GM08714 (cell line): ENCODE data around the gene NEK6.

Experiments
- H3K4me3 ChIP-seq: fragments of 200-500 bp; sonication (Bioruptor generic); 2 replicates; pipeline ENCODE4 v1.5.1; 2014; ENCODE audit warnings: mild to moderate bottlenecking, low read length, inconsistent platforms
- ZNF274 ChIP-seq: IDR thresholded peaks from 2 replicates; pipeline ENCODE4 v1.6.1; 2012; ENCODE audit warnings: mild to moderate bottlenecking, low read depth, low read length

The NEK6 gene

GRCh38 chr9:124398191-124398935, 140.6 kb downstream of the NEK6 start:
- TF ChIP-seq ZNF274: no peak
- no peak overlapping the region for H3K4me3 ChIP-seq

GRCh38 chr9:124399323-124399967, 141.7 kb downstream of the NEK6 start:
- no peak for TF ChIP-seq ZNF274
- no peak overlapping the region for H3K4me3 ChIP-seq

GRCh38 chr9:124399968-124400940, 142.5 kb downstream of the NEK6 start:
- TF ChIP-seq ZNF274: no peak
- no peak overlapping the region for H3K4me3 ChIP-seq
